Testis (tissue), 2 donors: ENCODE results near the gene IL37.

ENCODE experiments used
- POLR2A ChIP-seq: fragments of 450-650 bp; IDR thresholded peaks from one replicate; pipeline ENCODE4 v1.6.1; 2017; ENCODE audit warnings: antibody characterized with exemption, mild to moderate bottlenecking, moderate library complexity
- TF ChIP-seq, protein P1 (sequence below), 3 experiments: fragments of 450-650 bp in 2 of 3; fragments of 200-600 bp in 1 of 3; sonication (generic) in 1 of 3; IDR thresholded peaks; one replicate each; pipeline ENCODE4 v1.5.1; 2016 to 2019; ENCODE audit warnings: antibody characterized with exemption in 3 of 3, mild to moderate bottlenecking in 2 of 3, moderate library complexity in 1 of 3

GRCh38 chr2:112904883-112905282 is 6.1 kb upstream of the IL37 start:
- TF ChIP-seq, protein P1, sequence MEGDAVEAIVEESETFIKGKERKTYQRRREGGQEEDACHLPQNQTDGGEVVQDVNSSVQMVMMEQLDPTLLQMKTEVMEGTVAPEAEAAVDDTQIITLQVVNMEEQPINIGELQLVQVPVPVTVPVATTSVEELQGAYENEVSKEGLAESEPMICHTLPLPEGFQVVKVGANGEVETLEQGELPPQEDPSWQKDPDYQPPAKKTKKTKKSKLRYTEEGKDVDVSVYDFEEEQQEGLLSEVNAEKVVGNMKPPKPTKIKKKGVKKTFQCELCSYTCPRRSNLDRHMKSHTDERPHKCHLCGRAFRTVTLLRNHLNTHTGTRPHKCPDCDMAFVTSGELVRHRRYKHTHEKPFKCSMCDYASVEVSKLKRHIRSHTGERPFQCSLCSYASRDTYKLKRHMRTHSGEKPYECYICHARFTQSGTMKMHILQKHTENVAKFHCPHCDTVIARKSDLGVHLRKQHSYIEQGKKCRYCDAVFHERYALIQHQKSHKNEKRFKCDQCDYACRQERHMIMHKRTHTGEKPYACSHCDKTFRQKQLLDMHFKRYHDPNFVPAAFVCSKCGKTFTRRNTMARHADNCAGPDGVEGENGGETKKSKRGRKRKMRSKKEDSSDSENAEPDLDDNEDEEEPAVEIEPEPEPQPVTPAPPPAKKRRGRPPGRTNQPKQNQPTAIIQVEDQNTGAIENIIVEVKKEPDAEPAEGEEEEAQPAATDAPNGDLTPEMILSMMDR (IDR thresholded peaks at IDR 0.05): no peak
- TF ChIP-seq POLR2A: no peak
